DOHH2 (cell line): ENCODE measurements around the gene PKDCC.

Experiments used
- H3F3A ChIP-seq: fragments of 200-600 bp; sonication (generic), shearing (Covaris generic); 2 replicates; pipeline ENCODE4 v1.6.0; 2016; ENCODE audit warnings: antibody characterized with exemption, mild to moderate bottlenecking; ENCODE audit not compliant: control insufficient read depth, insufficient read depth
- H3K27ac ChIP-seq: fragments of 200-600 bp; sonication (generic); 2 replicates; pipeline ENCODE4 v1.5.1; 2014; ENCODE audit warnings: low read depth, mild to moderate bottlenecking, low read length, moderate library complexity
- H3K27me3 ChIP-seq: fragments of 200-600 bp; sonication (generic); 2 replicates; pipeline ENCODE4 v1.6.1; 2014; ENCODE audit warnings: mild to moderate bottlenecking, low read length, mixed read lengths; ENCODE audit not compliant: control insufficient read depth
- H3K36me3 ChIP-seq: fragments of 200-600 bp; sonication (generic); 2 replicates; pipeline ENCODE4 v1.6.1; 2014; ENCODE audit warnings: mild to moderate bottlenecking, low read length, moderate library complexity, mixed read lengths; ENCODE audit not compliant: control insufficient read depth
- H3K4me1 ChIP-seq: fragments of 200-600 bp; sonication (generic); 2 replicates; pipeline ENCODE4 v1.6.1; 2014; ENCODE audit warnings: mild to moderate bottlenecking, low read length, mixed read lengths; ENCODE audit not compliant: control insufficient read depth
- H3K4me2 ChIP-seq: fragments of 200-600 bp; sonication (generic); 2 replicates; pipeline ENCODE4 v1.6.0; 2014; ENCODE audit warnings: mild to moderate bottlenecking, low read length, moderate library complexity
- H3K4me3 ChIP-seq: fragments of 200-600 bp; sonication (generic); 2 replicates; pipeline ENCODE4 v1.5.1; 2014; ENCODE audit warnings: mild to moderate bottlenecking, low read length, mixed read lengths
- H3K79me2 ChIP-seq: fragments of 200-600 bp; sonication (generic); 2 replicates; pipeline ENCODE4 v1.6.1; 2014; ENCODE audit warnings: mild to moderate bottlenecking, low read length, mixed read lengths; ENCODE audit not compliant: control insufficient read depth
- H3K9me2 ChIP-seq: fragments of 200-600 bp; sonication (generic); replicated peaks from 2 replicates; pipeline ENCODE4 v1.6.1; 2014; ENCODE audit warnings: mild to moderate bottlenecking, low read length, mixed read lengths; ENCODE audit not compliant: control insufficient read depth
- H3K9me3 ChIP-seq: fragments of 200-600 bp; sonication (generic); 2 replicates; pipeline ENCODE4 v1.6.1; 2014; ENCODE audit warnings: antibody characterized with exemption, low read length, mixed read lengths; ENCODE audit not compliant: control insufficient read depth, insufficient read depth
- H4K20me1 ChIP-seq: fragments of 200-600 bp; sonication (generic); 2 replicates; pipeline ENCODE4 v1.6.0; 2014; ENCODE audit warnings: low read depth, mild to moderate bottlenecking, antibody characterized with exemption, low read length, moderate library complexity; ENCODE audit not compliant: control insufficient read depth, insufficient read depth
- EZH2phosphoT487 ChIP-seq: fragments of 200-600 bp; sonication (generic); IDR thresholded peaks from 2 replicates; pipeline ENCODE4 v1.6.1; 2017; ENCODE audit warnings: borderline replicate concordance, mild to moderate bottlenecking, antibody characterized with exemption, low read length, moderate library complexity, mixed read lengths
- TF ChIP-seq, protein P1 (sequence below): fragments of 200-600 bp; sonication (generic); IDR thresholded peaks from one replicate; pipeline ENCODE4 v1.5.1; 2014; ENCODE audit warnings: antibody characterized with exemption, mild to moderate bottlenecking, low read depth, low read length; ENCODE audit not compliant: poor library complexity, severe bottlenecking

The PKDCC gene

DNA sequence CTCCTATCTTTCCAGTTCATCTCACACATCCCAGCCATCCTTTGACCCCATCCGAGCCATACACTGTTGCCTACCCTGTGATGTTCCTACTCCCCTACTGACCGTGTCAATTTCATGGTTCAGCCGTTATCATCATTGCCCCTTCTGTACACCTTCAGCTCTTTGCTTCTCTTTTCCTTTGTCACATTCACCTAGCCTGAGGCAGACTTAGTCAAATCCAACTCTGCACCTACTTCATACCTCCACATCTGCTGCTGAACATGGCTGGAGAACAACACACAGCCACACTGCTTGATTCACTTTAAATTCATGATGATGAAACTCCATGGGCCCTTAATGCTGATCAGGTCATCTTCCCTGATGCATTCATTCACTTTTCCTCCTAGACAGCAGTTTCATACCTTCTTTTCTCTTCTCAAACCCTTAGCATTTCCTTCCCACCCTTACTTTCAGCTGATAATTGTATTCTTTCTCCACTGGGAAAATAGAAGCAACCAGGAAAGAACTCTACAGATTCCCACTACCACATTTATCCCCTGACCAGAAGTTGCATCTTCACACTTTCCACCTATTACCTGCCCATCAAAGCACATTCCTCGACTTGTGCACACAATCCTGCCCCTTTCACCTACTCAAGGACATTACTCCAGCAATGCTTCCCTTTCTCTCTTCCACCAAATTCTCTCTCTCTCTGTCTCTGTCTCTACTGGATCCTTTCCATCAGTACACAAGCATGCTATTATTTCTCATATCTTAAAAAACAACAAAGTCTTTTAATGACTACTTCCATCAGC lies 59.6 kb downstream of the PKDCC start:
- Histone ChIP-seq H3K9me2 (no peaks in the 10 kb centered on the region), H3K9me3 (no peaks in the 10 kb centered on the region), H3K27me3 (peaks cover 88% of the 10 kb centered on the region), H3K4me2 (no peak overlapping the region), H3K36me3 (no peaks in the 10 kb centered on the region), H4K20me1 (no peaks in the 10 kb centered on the region; the same call in 1 of the 2 replicates), H3K4me1 (peaks cover 24% of the 10 kb centered on the region), H3K79me2 (no peaks in the 10 kb centered on the region), H3K4me3 (no peak overlapping the region), H3K27ac (no peak overlapping the region), H3F3A (no peaks in the 10 kb centered on the region)
- no peak for TF ChIP-seq EZH2phosphoT487
- TF ChIP-seq, protein P1, sequence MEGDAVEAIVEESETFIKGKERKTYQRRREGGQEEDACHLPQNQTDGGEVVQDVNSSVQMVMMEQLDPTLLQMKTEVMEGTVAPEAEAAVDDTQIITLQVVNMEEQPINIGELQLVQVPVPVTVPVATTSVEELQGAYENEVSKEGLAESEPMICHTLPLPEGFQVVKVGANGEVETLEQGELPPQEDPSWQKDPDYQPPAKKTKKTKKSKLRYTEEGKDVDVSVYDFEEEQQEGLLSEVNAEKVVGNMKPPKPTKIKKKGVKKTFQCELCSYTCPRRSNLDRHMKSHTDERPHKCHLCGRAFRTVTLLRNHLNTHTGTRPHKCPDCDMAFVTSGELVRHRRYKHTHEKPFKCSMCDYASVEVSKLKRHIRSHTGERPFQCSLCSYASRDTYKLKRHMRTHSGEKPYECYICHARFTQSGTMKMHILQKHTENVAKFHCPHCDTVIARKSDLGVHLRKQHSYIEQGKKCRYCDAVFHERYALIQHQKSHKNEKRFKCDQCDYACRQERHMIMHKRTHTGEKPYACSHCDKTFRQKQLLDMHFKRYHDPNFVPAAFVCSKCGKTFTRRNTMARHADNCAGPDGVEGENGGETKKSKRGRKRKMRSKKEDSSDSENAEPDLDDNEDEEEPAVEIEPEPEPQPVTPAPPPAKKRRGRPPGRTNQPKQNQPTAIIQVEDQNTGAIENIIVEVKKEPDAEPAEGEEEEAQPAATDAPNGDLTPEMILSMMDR: no peak
